ENCODE measurements around the gene ANKRD12.
A peak's percentile ranks its signal among the peaks of the same experiment; 100 is the strongest.
"Not testable (repeated sequence)": the region's sequence is repeated elsewhere in the genome, so short reads cannot be mapped to it uniquely, and the experiment has no call there.

Gene ANKRD12

DNA sequence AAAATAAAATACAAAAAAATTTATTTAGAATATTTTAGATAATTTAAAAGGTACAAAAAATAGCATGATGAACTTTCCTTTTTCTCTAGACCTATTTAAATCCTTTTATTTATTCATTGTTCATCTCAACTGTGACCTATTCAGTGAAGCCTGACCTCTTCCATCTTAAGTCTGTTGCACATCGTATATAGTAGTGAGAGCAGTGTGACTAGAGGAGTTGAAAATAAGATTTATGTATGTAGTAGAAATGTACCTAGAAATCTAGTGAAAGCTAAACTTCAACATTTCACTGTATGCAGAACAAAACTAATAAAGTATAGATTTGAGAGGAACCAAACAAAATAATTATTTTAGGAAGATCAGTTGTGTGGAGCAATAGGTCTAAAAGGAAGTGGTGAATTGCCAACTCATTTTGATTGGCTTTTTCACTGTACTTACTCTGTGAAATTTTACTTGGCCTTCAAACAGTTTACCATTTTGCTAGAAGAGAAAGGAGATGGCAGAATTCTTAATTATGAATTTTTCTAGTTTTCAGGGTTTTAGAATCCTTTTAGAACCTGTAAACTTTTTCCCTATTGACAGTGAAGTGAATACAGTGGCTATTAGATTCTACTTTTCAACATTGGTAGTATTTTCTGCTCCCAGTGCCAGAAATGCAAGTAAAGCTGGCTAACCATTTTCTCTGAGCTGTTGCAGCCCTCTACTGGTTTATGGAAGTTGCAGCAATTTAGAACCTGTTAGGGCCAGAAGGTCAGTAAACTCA lies 11.0 kb downstream of the ANKRD12 start:
- DNase-seq, result peak; percentile 70 to 80

DNA sequence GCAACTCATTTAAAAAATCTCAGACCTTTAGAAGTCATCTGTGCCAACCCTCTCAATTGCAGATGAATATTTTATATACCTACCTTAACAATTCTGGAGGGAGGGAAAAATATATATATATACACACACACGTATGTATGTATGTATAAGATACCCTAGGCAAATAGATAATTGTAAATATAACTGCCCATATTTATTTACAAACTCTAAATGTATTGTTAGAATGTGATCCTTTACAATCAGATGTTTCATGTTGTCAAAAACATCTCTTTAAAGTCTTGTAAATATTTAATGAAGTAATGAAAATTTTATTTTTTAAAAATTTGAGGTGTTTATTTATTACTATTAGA lies 11.6 kb downstream of the ANKRD12 start:
- no peak for DNase-seq

DNA sequence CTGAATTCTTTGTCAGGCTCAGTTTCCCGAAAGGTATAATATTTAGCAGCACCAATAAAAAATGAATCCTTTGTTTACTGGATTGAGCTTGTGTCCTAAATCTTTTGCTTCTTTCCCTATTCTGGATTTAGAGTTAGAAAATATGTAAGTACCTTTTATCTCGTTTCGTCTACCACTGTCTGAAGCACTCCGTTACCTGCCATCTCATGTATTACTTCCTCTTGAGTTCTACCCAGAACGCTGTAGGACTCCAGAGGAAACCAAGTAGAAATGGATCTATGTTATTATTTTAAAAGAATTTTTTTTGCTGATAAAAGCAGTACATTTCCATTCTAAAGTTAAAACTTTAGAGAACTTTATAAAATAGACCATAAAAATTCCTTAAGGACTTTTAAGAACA lies 13.5 kb downstream of the ANKRD12 start:
- DNase-seq, result no peak

DNA sequence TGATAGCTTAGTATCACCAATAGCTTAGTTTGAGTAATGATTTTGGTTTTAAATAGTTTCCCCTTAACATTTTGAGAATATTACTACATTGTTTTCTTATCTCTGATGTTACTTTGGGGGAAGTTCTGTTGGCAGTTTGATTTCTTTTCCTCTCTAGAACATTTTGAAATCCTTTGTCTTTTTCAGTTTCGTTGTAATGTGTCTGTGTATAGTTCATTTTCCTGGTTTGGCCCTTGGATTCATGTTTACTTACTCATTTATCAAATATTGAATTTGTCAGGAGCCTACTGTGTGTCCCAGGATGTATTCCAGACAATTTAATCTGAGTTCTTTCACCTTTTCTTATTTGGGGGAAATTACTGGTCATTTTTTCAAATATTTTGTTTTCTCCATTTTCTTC lies 16.7 kb downstream of the ANKRD12 start:
- DNase-seq, result no peak

DNA sequence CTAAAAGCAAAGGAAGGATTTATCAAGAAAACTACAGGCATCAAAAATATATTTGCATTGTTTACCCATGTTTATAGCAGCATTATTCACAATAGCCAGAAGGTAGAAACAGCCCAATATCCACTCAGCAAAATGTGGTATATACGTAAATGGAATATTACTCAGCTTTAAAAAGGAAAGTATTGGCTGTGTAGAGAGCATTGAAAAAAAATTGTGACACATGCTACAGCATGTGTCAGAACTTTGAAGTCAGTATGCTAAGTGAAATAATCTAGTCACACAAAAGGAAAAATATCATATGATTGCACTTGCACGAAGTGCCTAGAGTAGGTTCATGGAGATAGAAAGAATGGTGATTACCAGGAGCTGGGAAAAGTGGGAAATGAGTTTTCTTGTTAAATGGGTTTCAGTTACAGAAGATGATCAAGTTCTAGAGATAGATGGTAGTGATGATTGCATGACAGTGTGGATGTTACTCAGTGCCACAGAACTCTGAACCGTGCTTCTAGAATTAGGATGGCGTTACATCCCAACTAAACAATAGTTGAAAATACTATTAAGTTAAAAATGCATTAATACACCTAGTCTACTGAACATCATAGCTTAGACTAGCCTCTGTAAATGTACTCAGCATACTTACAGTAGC lies 20.1 kb downstream of the ANKRD12 start:
- DNase-seq, result no peak

DNA sequence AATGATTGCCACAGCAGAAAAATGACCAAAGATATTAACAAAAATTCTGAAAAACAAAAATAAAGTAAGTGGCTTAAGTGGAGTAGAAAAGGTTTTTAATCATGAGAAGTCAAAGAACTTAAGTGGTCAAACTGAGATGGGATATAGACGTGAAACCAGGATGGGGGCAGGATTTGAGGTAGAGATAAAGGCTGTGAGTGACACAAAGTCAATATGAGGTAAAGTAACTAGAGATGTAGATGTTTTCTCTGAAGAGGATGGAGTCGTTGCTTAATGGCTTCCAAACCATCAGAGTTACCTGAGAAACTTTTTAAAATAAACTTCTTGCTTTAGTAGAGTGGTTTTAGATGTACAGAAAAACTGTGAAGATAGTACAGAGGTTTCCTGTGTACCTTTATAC lies 21.2 kb downstream of the ANKRD12 start:
- no peak for DNase-seq

DNA sequence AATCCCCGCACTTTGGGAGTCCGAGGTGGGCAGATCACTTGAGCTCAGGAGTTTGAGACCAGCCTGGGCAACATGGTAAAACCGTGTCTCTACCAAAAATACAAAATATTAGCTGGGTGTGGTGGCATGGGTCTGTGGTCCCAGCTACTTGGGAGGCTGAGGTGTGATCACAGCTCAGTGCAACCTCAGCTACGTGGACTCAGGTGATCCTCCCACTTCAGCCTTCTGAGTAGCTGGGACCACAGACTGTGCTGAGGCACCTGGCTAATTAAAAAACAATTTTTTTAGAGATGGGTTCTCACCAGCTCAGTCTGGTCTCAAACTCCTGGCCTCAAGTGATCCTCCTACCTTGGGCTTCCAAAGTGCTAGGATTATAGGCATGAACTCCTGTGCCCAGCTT lies 23.4 kb downstream of the ANKRD12 start:
- DNase-seq, result no peak

DNA sequence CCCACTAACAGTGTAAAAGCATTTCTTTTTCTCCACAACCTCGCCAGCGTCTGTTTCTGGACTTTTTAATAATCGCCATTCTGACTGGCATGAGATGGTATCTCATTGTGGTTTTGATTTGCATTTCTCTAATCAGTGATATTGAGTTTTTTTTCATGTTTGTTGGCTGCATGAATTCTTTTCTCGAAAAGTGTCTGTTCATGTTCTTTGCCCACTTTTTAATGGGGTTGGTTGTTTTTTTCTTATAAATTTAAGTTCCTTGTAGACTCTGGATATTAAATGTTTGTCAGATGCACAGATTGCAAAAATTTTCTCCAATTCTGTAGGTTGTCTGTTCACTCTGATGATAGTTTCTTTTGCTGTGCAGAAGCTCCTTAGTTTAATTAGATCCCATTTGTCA lies 26.1 kb downstream of the ANKRD12 start:
- DNase-seq, result not testable (repeated sequence)

DNA sequence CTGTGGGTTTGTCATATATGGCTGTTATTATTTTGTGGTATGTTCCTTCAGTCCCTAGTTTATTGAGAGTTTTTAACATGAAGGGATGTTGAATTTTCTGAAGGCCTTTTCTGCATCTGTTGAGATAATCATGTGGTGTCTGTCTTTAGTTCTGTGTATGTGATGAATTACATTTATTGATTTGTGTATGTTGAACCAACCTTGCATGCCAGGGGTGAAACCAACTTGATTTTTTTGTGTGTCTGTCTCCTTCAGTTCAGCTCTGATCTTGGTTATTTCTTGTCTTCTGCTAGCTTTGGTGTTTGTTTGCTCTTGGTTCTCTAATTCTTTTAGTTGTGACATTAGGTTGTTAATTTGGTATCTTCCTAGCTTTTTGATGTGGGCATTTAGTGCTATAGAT lies 27.6 kb downstream of the ANKRD12 start:
- DNase-seq, result not testable (repeated sequence)

DNA sequence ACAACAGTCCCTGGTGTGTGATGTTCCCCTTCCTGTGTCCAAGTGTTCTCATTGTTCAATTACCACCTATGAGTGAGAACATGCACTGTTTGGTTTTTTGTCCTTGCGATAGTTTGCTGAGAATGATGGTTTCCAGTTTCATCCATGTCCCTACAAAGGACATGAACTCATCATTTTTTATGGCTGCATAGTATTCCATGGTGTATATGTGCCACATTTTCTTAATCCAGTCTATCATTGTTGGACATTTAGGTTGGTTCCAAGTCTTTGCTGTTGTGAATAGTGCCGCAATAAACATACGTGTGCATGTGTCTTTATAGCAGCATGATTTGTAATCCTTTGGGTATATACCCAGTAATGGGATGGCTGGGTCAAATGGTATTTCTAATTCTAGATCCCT lies 29.3 kb downstream of the ANKRD12 start:
- not testable (repeated sequence) for DNase-seq

DNA sequence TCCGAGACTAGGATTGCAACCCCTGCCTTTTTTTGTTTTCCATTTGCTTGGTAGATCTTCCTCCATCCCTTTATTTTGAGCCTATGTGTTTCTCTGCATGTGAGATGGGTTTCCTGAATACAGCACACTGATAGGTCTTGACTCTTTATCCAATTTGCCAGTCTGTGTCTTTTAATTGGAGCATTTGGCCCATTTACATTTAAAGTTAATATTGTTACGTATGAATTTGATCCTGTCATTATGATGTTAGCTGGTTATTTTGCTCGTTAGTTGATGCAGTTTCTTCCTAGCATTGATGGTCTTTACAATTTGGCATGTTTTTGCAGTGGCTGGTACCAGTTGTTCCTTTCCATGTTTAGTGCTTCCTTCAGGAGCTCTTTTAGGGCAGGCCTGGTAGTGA lies 32.9 kb downstream of the ANKRD12 start:
- not testable (repeated sequence) for DNase-seq

DNA sequence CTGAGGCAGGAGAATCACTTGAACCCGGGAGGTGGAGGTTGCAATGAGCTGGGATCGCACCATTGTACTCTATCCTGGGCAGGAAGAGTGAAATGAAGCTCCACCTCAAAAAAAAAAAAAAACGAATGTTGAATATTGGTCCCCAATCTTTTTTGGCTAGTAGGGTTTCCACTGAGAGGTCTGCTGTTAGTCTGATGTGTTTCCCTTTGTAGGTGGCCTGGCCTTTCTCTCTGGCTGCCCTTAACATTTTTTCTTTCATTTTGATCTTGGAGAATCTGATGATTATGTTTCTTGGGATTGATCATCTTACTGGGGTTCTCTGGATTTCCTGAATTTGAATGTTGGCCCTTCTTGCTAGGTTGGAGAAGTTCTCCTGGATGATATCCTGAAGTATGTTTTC lies 35.3 kb downstream of the ANKRD12 start:
- DNase-seq, result not testable (repeated sequence)

DNA sequence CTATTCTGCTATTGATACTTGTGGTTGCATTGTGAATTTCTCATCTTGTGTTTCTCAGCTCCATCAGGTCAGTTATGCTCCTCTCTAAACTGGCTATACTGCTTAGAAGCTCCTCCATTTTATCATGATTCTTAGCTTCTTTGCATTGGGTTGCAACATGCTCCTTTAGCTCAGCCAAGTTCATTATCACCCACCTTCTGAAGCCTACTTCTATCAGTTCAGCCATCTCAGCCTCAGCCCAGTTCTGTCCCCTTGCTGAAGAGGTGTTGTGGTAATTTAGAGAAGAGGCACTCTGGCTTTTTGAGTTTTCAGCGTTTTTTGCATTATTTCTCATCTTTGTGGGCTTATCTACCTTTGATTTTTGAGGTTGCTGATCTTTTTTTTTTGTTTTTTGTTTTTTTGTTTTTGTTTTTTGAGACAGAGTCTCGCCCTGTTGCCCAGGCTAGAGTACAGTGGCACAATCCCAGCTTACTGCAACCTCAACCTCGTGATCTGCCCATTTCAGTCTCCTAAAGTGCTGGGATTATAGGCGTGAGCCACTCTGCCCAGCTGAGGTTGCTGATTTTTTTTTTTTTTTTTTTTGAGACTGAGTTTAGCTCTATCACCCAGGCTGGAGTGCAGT lies 36.0 kb downstream of the ANKRD12 start:
- DNase-seq, result no peak

DNA sequence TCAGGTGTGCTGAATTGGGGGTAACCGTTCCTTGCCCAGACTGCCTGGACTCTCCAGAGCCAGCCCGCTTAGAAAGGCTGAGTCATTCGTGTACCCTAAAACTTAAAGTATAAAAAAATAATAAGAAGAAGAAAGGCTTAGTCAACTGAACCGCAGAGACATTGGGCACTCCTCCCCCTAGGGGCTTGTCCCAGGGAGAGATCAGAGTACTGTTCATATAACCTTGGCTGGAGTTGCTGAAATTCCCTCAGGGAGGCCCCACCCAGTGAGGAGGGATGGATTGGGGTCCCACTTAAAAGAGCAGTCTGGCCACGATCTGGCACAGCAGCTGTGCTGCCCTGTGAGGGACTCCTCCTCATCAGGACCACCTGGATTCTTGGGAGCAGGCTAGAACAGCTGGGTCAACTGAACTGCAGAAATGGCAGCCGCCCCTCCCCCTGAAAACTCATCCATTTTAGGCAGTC lies 37.2 kb downstream of the ANKRD12 start:
- DNase-seq, result no peak

DNA sequence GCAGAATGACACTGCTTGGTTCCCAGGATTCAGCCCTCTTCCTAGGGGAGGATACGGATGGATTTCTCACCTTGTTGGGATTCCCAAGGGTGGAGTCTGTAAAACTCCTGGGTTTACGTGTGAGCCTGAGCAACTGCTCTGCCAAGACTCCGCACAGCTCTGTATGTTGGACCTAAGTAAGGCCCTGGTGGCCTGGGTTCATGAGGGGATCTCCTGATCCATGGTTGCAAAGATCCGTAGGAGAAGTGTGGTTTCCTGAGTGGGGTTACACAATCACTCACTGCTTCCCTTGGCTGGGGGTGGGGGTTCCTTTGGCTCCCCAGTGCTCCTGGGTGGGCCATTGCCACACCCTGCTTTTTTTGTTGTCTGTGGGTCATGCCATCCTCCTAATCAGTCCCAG lies 37.7 kb downstream of the ANKRD12 start:
- DNase-seq, result peak; percentile 33 to 39

DNA sequence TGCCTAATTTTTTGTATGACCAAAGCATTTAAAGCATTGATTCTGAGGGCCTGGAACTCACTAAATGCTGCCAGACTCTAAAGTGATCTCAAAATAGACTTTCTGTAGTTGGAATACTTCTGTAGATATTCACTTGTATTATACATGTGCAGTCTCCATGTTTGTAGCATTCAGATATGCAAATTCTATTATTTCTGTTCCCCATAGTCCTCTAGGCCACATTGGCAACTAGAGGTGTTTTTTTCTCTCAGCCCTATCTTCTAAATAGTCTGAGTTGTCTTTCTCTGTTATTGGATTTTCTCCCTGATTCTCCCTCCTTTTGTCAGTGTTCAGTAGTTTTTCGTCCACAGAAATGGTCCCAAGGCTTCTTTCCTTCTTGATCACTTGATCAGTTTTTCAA lies 38.5 kb downstream of the ANKRD12 start:
- no peak for DNase-seq

DNA sequence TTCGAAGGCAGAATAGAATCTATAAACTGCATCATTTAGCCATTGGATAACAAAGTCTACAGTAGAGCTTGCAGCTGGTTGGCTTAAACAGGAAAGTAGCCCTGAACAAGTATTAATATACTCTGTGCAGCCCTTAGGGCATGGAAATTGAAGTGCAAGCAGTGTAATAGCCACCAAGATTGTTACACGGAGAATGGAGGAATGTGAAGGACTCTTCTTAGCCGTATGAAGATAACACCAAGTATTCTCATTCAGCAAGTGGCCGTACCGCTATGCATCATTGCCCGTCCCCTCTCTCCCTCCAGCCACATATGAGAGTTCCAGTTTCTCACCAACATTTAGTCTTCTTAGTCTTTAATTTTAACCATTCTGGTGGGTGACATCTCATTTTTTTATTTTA lies 40.5 kb downstream of the ANKRD12 start:
- no peak for DNase-seq

DNA sequence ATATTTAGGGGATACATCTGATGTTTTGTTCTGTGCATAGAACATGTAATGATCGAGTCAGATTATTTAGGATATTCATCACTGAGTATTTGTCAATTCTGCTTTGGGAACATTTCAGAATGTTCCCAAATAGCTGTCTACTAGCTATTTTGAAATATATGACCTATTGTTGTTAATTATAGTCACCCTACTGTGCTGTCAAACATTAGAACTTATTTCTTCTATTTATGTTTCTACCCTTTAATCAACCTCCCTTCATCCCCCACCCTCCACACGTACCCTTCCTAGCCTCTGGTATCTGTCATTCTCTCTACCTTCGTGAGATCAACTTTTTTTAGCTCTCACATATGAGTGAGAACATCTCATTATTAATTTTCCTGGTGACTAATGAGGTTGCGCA lies 40.9 kb downstream of the ANKRD12 start:
- no peak for DNase-seq

DNA sequence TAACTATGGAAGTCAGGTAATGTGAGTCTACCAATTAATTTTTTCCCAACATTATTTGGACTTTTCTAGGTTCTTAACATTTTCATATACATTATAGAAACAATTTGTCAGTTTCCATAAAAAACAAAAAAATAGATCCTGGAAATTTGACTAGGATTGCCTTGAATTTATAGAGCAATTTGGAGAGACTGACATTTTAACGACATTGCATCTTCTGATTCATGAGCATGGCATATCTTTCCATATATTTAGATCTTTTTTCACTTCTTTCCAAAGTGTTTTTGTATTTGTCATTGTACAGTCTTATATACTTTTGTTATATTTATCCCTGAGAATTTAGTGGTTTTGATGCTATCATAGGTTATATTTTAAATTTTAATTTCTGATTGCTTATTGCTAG lies 42.0 kb downstream of the ANKRD12 start:
- no peak for DNase-seq

DNA sequence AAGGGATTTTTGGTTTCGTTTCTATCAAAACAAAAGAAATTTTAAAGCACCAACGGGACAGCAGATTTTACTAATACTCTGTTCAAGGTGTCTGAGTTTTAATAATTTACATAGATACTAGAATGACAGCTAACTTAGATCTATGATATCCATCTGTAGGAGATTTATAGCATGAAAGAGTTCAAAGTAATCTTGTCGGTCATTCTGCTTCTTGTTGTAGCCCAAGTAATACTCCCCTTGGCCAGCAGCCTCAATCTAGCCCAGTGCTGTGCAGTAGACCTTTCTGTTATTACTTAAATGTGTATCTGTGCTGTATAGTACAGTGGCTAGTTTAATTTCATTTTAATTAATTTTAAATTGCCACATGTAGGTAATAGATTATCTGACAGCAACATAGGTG lies 44.7 kb downstream of the ANKRD12 start:
- no peak for DNase-seq

DNA sequence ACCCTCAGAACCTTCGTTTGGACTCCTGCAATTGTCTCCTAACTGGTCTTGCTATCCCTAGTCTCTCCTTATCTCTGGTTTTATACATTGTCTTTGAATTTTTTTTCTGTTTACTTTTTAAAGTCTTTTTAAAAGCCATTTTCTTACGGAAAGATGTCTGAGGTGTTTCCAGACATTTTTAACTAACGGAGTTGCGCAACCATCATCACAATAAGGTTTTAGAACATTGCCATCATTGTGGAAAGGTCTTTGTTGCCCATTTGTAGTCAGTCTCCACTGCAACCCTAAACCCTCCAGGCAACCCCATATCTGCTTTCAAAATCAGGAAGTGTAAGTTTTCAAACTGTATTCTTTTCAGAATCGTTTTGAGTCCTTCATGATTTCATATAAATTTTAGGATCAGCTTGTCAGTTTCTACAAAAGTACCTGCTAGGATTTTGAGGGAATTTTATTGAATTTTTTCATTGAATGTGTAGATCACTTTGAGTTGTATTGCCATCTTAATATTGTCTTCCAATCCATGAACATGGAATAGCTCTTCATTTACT lies 46.3 kb downstream of the ANKRD12 start:
- no peak for DNase-seq

DNA sequence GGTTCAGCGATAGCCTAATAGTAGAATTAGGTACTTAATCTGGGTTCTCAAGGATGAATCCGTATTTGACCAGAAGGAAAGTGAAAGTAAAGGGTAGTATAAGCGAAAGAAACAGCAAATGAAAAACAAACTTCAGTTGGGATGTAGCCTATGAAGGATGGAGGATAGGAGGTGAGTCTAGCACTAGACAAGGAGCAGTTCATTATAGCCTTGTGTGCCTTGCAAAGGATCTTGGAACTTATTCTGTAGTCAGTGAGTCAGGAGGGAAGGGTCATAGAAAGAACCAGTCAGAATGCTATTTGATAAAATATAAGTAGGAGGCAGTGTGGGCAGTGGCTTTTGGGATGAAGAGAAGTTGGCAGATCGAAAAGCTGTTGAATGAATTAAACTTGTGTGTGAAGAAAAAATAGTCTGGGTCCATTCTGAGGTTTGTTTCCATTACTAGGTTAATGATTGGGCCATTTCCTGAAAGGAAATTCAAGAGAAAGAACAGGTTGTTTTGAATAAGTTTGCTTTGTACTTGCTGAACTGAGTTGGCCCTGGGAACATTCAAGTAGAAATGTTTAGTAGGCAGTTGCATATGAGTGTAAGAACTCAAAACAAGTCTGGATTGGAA lies 48.5 kb downstream of the ANKRD12 start:
- peak in 1 of 2 experiments; percentile 20 for DNase-seq
